ENCODE measurements around the gene COL24A1. TPM values are rescaled to one million over a fixed set of nuclear protein-coding genes. Genes with fewer than 3 reads are reported as not detected.
"Not testable (repeated sequence)": the region's sequence is repeated elsewhere in the genome, so short reads cannot be mapped to it uniquely, and the experiment has no call there.

The COL24A1 gene
- total RNA-seq, 6 experiments from 2014 or later: 1.1 to 2.4 (median 1.3) TPM

- Mint-ChIP-seq H3K4me3 (no peak overlapping the region), H3K4me1 (ENCODE audit: low read depth) (peaks cover 7% of the 10 kb centered on the region), H3K27me3 (ENCODE audit: insufficient read depth) (peaks cover 3% of the 10 kb centered on the region; the same call in 1 of the 2 replicates), H3K9me3 (peaks cover 10% of the 10 kb centered on the region), H3K36me3 (ENCODE audit: low read depth) (peaks cover 8% of the 10 kb centered on the region; the same call in 1 of the 2 replicates), H3K27ac (no peak overlapping the region)
- TF ChIP-seq CTCF (IDR thresholded peaks at IDR 0.05): no peak
- no peak for DNase-seq
Measured at GRCh38 chr1:85806236-85806965, 350.2 kb downstream of the COL24A1 start.

- TF ChIP-seq CTCF (IDR thresholded peaks at IDR 0.05): no peak
- DNase-seq: no peak
- Mint-ChIP-seq H3K4me3 (no peak overlapping the region), H3K27me3 (ENCODE audit: insufficient read depth) (no peaks in the 10 kb centered on the region), H3K4me1 (ENCODE audit: low read depth) (peaks cover 13% of the 10 kb centered on the region), H3K27ac (no peak overlapping the region), H3K36me3 (ENCODE audit: low read depth) (no peaks in the 10 kb centered on the region), H3K9me3 (no peaks in the 10 kb centered on the region)
Measured at GRCh38 chr1:85801520-85801919, 355.1 kb downstream of the COL24A1 start.

- no peaks in the 10 kb centered on the region for H3K27me3 Mint-ChIP-seq (ENCODE audit: insufficient read depth)
- no peaks in the 10 kb centered on the region for H3K36me3 Mint-ChIP-seq (ENCODE audit: low read depth)
- no peak for TF ChIP-seq CTCF (IDR thresholded peaks at IDR 0.05)
Measured at GRCh38 chr1:85799737-85800136, 356.8 kb downstream of the COL24A1 start.

GRCh38 chr1:85798419-85798818, 358.2 kb downstream of the COL24A1 start:
- no peaks in the 10 kb centered on the region for H3K9me3 Mint-ChIP-seq
- DNase-seq: no peak
- H3K4me1 Mint-ChIP-seq (ENCODE audit: low read depth): peaks cover 13% of the 10 kb centered on the region
- H3K36me3 Mint-ChIP-seq (ENCODE audit: low read depth): no peaks in the 10 kb centered on the region
- no peak overlapping the region for H3K27ac Mint-ChIP-seq
- no peak overlapping the region for H3K4me3 Mint-ChIP-seq
- no peak for TF ChIP-seq CTCF (IDR thresholded peaks at IDR 0.05)
- H3K27me3 Mint-ChIP-seq (ENCODE audit: insufficient read depth): no peaks in the 10 kb centered on the region

More at GRCh38 chr1:85799737-85800136, 356.8 kb downstream of the COL24A1 start:
- H3K4me3 Mint-ChIP-seq: no peak overlapping the region
- no peak for DNase-seq
- peaks cover 13% of the 10 kb centered on the region for H3K4me1 Mint-ChIP-seq (ENCODE audit: low read depth)
- H3K27ac Mint-ChIP-seq: no peak overlapping the region
- no peaks in the 10 kb centered on the region for H3K9me3 Mint-ChIP-seq

GRCh38 chr1:85777021-85777420, 379.6 kb downstream of the COL24A1 start:
- H3K27ac Mint-ChIP-seq; H3K36me3 Mint-ChIP-seq (ENCODE audit: low read depth); DNase-seq; H3K27me3 Mint-ChIP-seq (ENCODE audit: insufficient read depth); H3K4me3 Mint-ChIP-seq; H3K4me1 Mint-ChIP-seq (ENCODE audit: low read depth); H3K9me3 Mint-ChIP-seq: not testable (repeated sequence)

- Mint-ChIP-seq H3K36me3 (ENCODE audit: low read depth) (no peaks in the 10 kb centered on the region), H3K4me3 (no peak overlapping the region), H3K27ac (no peak overlapping the region), H3K27me3 (ENCODE audit: insufficient read depth) (peaks cover 1% of the 10 kb centered on the region), H3K4me1 (ENCODE audit: low read depth) (no peaks in the 10 kb centered on the region), H3K9me3 (no peaks in the 10 kb centered on the region)
- DNase-seq: no peak
- TF ChIP-seq CTCF (IDR thresholded peaks at IDR 0.05): no peak
Measured at GRCh38 chr1:85762804-85763203, 393.8 kb downstream of the COL24A1 start.
